ENCODE measurements around the gene CHP1.

DNA sequence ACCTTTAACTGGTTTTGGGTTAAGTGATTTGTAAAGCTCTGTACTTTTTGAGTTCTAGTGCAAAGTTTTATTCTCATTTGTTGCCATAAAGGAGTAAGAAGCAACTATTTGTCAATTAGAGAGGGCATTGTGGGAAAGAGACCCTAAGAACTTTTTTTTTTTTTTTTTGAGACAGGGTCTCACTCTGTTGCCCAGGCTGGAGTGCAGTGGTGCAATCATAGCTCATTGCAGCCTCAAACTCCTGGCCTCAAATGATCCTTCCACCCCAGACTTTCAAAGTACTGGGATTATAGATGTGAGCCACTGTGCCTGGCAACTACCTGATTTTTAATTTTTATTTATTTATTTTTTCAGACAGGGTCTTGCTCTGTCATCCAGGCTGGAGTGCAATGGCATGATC lies 4.9 kb downstream of the CHP1 start:
- TF ChIP-seq POLR2AphosphoS5 (IDR thresholded peaks at IDR 0.05; ENCODE audit: low read depth, low read length) (no peak), SIN3A (IDR thresholded peaks at IDR 0.05; ENCODE audit: borderline replicate concordance, insufficient read depth, low read length) (no peak)
- TF ChIP-seq, protein P1, sequence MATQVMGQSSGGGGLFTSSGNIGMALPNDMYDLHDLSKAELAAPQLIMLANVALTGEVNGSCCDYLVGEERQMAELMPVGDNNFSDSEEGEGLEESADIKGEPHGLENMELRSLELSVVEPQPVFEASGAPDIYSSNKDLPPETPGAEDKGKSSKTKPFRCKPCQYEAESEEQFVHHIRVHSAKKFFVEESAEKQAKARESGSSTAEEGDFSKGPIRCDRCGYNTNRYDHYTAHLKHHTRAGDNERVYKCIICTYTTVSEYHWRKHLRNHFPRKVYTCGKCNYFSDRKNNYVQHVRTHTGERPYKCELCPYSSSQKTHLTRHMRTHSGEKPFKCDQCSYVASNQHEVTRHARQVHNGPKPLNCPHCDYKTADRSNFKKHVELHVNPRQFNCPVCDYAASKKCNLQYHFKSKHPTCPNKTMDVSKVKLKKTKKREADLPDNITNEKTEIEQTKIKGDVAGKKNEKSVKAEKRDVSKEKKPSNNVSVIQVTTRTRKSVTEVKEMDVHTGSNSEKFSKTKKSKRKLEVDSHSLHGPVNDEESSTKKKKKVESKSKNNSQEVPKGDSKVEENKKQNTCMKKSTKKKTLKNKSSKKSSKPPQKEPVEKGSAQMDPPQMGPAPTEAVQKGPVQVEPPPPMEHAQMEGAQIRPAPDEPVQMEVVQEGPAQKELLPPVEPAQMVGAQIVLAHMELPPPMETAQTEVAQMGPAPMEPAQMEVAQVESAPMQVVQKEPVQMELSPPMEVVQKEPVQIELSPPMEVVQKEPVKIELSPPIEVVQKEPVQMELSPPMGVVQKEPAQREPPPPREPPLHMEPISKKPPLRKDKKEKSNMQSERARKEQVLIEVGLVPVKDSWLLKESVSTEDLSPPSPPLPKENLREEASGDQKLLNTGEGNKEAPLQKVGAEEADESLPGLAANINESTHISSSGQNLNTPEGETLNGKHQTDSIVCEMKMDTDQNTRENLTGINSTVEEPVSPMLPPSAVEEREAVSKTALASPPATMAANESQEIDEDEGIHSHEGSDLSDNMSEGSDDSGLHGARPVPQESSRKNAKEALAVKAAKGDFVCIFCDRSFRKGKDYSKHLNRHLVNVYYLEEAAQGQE (IDR thresholded peaks at IDR 0.05; ENCODE audit: insufficient read depth in 1 of 2, low read depth in 2 of 2, low read length in 2 of 2) = no peak

Data from PFSK-1 (cell line).